Fibroblast of lung (primary cell): ENCODE results near the gene RNF152.

Experiments
- EZH2 ChIP-seq: IDR thresholded peaks from 2 replicates; pipeline ENCODE4 v1.5.1; 2012; ENCODE audit warnings: low read length, control low read depth, mild to moderate bottlenecking; ENCODE audit errors: missing control alignments
- TF ChIP-seq, protein P1 (sequence below), 2 donors: IDR thresholded peaks in 1 of 2; conservative IDR thresholded peaks in 1 of 2; 1 replicate in 1 of 2; 2 replicates in 1 of 2; pipeline ENCODE4 v1.5.1; 2011 to 2012; ENCODE audit warnings: low read length in 2 of 2, control low read depth in 1 of 2, inconsistent platforms in 1 of 2, low read depth in 1 of 2, mild to moderate bottlenecking in 1 of 2

DNA sequence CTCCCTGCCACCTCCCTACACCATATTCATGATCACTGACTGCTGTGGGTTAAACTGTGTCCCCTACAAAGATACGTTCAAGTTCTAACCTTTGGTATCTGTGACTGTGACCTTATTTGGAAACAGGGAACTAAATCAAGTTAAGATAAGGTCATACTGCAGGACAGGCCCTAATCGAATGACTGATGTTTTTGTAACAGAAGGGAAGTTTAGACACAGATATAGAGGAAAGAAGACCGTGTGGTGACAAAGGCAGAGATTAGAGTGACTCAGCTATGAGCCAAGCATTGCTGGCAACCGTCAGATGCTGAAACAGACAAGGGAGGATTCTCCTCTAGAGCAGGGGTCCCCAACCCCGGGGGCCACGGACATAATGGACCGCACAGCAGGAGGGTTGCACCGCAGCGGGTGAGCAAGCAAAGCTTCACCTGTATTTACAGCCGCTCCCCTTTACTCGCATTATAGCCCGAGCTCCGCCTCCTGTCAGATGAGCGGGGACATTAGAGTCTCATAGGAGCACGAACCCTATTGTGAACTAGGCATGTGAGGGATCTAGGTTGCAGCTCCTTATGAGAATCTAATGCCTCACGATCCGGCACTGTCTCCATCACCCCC lies 28.9 kb upstream of the RNF152 start:
- TF ChIP-seq, protein P1, sequence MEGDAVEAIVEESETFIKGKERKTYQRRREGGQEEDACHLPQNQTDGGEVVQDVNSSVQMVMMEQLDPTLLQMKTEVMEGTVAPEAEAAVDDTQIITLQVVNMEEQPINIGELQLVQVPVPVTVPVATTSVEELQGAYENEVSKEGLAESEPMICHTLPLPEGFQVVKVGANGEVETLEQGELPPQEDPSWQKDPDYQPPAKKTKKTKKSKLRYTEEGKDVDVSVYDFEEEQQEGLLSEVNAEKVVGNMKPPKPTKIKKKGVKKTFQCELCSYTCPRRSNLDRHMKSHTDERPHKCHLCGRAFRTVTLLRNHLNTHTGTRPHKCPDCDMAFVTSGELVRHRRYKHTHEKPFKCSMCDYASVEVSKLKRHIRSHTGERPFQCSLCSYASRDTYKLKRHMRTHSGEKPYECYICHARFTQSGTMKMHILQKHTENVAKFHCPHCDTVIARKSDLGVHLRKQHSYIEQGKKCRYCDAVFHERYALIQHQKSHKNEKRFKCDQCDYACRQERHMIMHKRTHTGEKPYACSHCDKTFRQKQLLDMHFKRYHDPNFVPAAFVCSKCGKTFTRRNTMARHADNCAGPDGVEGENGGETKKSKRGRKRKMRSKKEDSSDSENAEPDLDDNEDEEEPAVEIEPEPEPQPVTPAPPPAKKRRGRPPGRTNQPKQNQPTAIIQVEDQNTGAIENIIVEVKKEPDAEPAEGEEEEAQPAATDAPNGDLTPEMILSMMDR (conservative IDR thresholded peaks at IDR 0.05 in 1 of 2, IDR thresholded peaks at IDR 0.05 in 1 of 2; ENCODE audit: low read depth in 1 of 2, low read length in 2 of 2): no peak
- no peak for TF ChIP-seq EZH2
